HG02938 (cell line): ENCODE measurements around the gene NFE2.

Experiments
- ATAC-seq: cut with Tn5 transposase; IDR thresholded peaks from one replicate; pipeline ENCODE4 v1.9.1; 2021; ENCODE audit warnings: mild to moderate bottlenecking, moderate library complexity; ENCODE audit not compliant: unreplicated experiment

NFE2 gene

GRCh38 chr12:54253240-54253639, 47.6 kb downstream of the NFE2 start:
- ATAC-seq, result no peak

- no peak for ATAC-seq
These were observed 49.0 kb downstream of the NFE2 start for GRCh38 chr12:54251667-54252284.

GRCh38 chr12:54249489-54249888, 51.3 kb downstream of the NFE2 start:
- no peak for ATAC-seq

GRCh38 chr12:54246011-54246641, 54.7 kb downstream of the NFE2 start:
- no peak for ATAC-seq
